H4 (cell line): ENCODE data around the gene HOXD13. TPM values are rescaled to one million over a fixed set of nuclear protein-coding genes. Genes with fewer than 3 reads are reported as not detected.
A peak's percentile ranks its signal among the peaks of the same experiment; 100 is the strongest.

ENCODE experiments used
- DNase-seq: peaks from one replicate; pipeline ENCODE4 v3.0.0-alpha.2; 2015; ENCODE audit warnings: low spot score
- total RNA-seq: library from RNA; depleted of rRNA; stranded (reverse); fragments of >200 nt; shearing (Covaris generic); gene quantifications from 2 replicates; pipeline ENCODE4 v1.2.3, GENCODE V29; 2014

HOXD13 gene
- total RNA-seq, 1 experiment from 2014 or later: 4.8 TPM

GRCh38 chr2:176080540-176081375 is 11.8 kb upstream of the HOXD13 start:
- DNase-seq: peak; percentile 37

- no peak for DNase-seq
Observed at GRCh38 chr2:176081376-176081836, 11.1 kb upstream of the HOXD13 start.

- DNase-seq: no peak
Observed at GRCh38 chr2:176081837-176082524, 10.5 kb upstream of the HOXD13 start.

GRCh38 chr2:176082525-176082823 is 10.0 kb upstream of the HOXD13 start:
- no peak for DNase-seq

GRCh38 chr2:176082824-176083751 is 9.4 kb upstream of the HOXD13 start:
- no peak for DNase-seq

GRCh38 chr2:176083796-176084261 is 8.7 kb upstream of the HOXD13 start, which contains the start of gene EVX2:
Gene EVX2 (minus strand): TSS chr2:176083962. CDS start chr2:176083776, 186 bp downstream.
- DNase-seq: no peak

GRCh38 chr2:176084611-176085119 is 7.9 kb upstream of the HOXD13 start:
- DNase-seq: no peak

GRCh38 chr2:176085120-176085788 is 7.3 kb upstream of the HOXD13 start:
- DNase-seq: no peak

- DNase-seq: no peak
Observed at GRCh38 chr2:176085861-176086771, 6.4 kb upstream of the HOXD13 start.

GRCh38 chr2:176087330-176088047 is 5.0 kb upstream of the HOXD13 start:
- no peak for DNase-seq

- DNase-seq: peak; percentile 42
Observed at GRCh38 chr2:176088048-176088936, 4.2 kb upstream of the HOXD13 start.

- DNase-seq: no peak
Observed at GRCh38 chr2:176088937-176089842, 3.3 kb upstream of the HOXD13 start.

- no peak for DNase-seq
Observed at GRCh38 chr2:176089843-176090395, 2.6 kb upstream of the HOXD13 start.

GRCh38 chr2:176090862-176091261 is 1.7 kb upstream of the HOXD13 start:
- DNase-seq: no peak

GRCh38 chr2:176091329-176092258 is 927 bp upstream of the HOXD13 start:
- no peak for DNase-seq
